Neural progenitor cell (in vitro differentiated cells): ENCODE results near the gene ADGRV1. TPM values are rescaled to one million over a fixed set of nuclear protein-coding genes. Genes with fewer than 3 reads are reported as not detected.

Experiments used
- DNase-seq: peaks from one replicate; pipeline ENCODE4 v3.0.0-alpha.2; 2016; ENCODE audit warnings: low spot score
- H2AFZ ChIP-seq: fragments of 200-600 bp; sonication (generic); replicated peaks from 2 replicates; pipeline ENCODE4 v1.6.1; 2016; ENCODE audit warnings: antibody characterized with exemption
- H3F3A ChIP-seq: fragments of 200-600 bp; sonication (generic); 2 replicates; pipeline ENCODE4 v1.6.1; 2016; ENCODE audit warnings: antibody characterized with exemption, low read depth
- H3K27ac ChIP-seq: fragments of 200-600 bp; sonication (generic); 2 replicates; pipeline ENCODE4 v1.5.1; 2016; ENCODE audit warnings: mild to moderate bottlenecking
- H3K27me3 ChIP-seq: fragments of 200-600 bp; sonication (generic); 2 replicates; pipeline ENCODE4 v1.6.1; 2016; ENCODE audit warnings: mild to moderate bottlenecking, moderate library complexity
- H3K36me3 ChIP-seq: fragments of 200-600 bp; sonication (generic); 2 replicates; pipeline ENCODE4 v1.5.1; 2016
- H3K4me1 ChIP-seq: fragments of 200-600 bp; sonication (generic); 2 replicates; pipeline ENCODE4 v1.6.1; 2016; ENCODE audit warnings: mixed run types
- H3K4me2 ChIP-seq: fragments of 200-600 bp; sonication (generic); 2 replicates; pipeline ENCODE4 v1.6.1; 2016
- H3K4me3 ChIP-seq: fragments of 200-600 bp; sonication (generic); 2 replicates; pipeline ENCODE4 v1.5.1; 2016
- H3K79me2 ChIP-seq: fragments of 200-600 bp; sonication (generic); 2 replicates; pipeline ENCODE4 v1.6.1; 2016; ENCODE audit warnings: low read depth
- H3K9ac ChIP-seq: fragments of 200-600 bp; sonication (generic); 2 replicates; pipeline ENCODE4 v1.6.1; 2016
- H3K9me3 ChIP-seq: fragments of 200-600 bp; sonication (generic); 2 replicates; pipeline ENCODE4 v1.5.1; 2016; ENCODE audit warnings: low read depth
- H4K20me1 ChIP-seq: fragments of 200-600 bp; sonication (generic); 2 replicates; pipeline ENCODE4 v1.6.1; 2016; ENCODE audit warnings: low read depth
- H3K27ac Mint-ChIP-seq: 3 replicates; pipeline ENCODE4 v1.8.0; 2021; ENCODE audit warnings: mixed read lengths
- H3K27me3 Mint-ChIP-seq: 2 replicates; pipeline ENCODE4 v1.8.0; 2022; ENCODE audit warnings: low read depth, mild to moderate bottlenecking, inconsistent platforms, moderate library complexity, mixed read lengths; ENCODE audit not compliant: insufficient read depth
- H3K36me3 Mint-ChIP-seq: 3 replicates; pipeline ENCODE4 v1.8.0; 2021; ENCODE audit warnings: mixed read lengths
- H3K4me1 Mint-ChIP-seq: 3 replicates; pipeline ENCODE4 v1.8.0; 2021; ENCODE audit warnings: mixed read lengths
- H3K4me3 Mint-ChIP-seq: 3 replicates; pipeline ENCODE4 v1.8.0; 2021; ENCODE audit warnings: mild to moderate bottlenecking, moderate library complexity, mixed read lengths
- H3K9me3 Mint-ChIP-seq: 3 replicates; pipeline ENCODE4 v1.8.0; 2020; ENCODE audit warnings: mixed read lengths
- CTCF ChIP-seq: fragments of 200-600 bp; sonication (generic); IDR thresholded peaks from 2 replicates; pipeline ENCODE4 v1.5.1; 2017; ENCODE audit warnings: antibody characterized with exemption, mild to moderate bottlenecking
- EZH2 ChIP-seq: fragments of 200-600 bp; sonication (generic); IDR thresholded peaks from 2 replicates; pipeline ENCODE4 v1.6.1; 2017; ENCODE audit warnings: antibody characterized with exemption, mild to moderate bottlenecking, moderate library complexity
- EZH2phosphoT487 ChIP-seq: fragments of 200-600 bp; sonication (generic); IDR thresholded peaks from 2 replicates; pipeline ENCODE4 v1.6.1; 2017; ENCODE audit warnings: antibody characterized with exemption
- total RNA-seq: library from RNA; depleted of rRNA; stranded (reverse); fragments of >200 nt; gene quantifications from 2 replicates; pipeline ENCODE4 v1.2.3, GENCODE V29; 2015; ENCODE audit warnings: low replicate concordance

ADGRV1 gene
- total RNA-seq, 1 donor from 2014 or later, result 151 TPM

- Histone ChIP-seq H3K4me1 (peaks cover 11% of the 10 kb centered on the region), H3K4me3 (no peak overlapping the region), H3F3A (peaks cover 2% of the 10 kb centered on the region), H3K27ac (no peak overlapping the region), H3K9me3 (no peaks in the 10 kb centered on the region), H2AFZ (no peak overlapping the region), H4K20me1 (peaks cover 3% of the 10 kb centered on the region), H3K27me3 (no peaks in the 10 kb centered on the region), H3K4me2 (no peak overlapping the region), H3K79me2 (no peaks in the 10 kb centered on the region), H3K36me3 (no peaks in the 10 kb centered on the region), H3K9ac (no peak overlapping the region)
- peaks cover 8% of the 10 kb centered on the region for H3K36me3 Mint-ChIP-seq
- no peak overlapping the region for H3K27ac Mint-ChIP-seq
- H3K4me3 Mint-ChIP-seq, result no peak overlapping the region
- peaks cover 29% of the 10 kb centered on the region for H3K4me1 Mint-ChIP-seq
- TF ChIP-seq CTCF (no peak), EZH2phosphoT487 (no peak), EZH2 (no peak)
- DNase-seq, result no peak
- H3K9me3 Mint-ChIP-seq, result no peaks in the 10 kb centered on the region
- no peaks in the 10 kb centered on the region for H3K27me3 Mint-ChIP-seq
Measured at GRCh38 chr5:91128604-91129003, 570.0 kb downstream of the ADGRV1 start.

DNA sequence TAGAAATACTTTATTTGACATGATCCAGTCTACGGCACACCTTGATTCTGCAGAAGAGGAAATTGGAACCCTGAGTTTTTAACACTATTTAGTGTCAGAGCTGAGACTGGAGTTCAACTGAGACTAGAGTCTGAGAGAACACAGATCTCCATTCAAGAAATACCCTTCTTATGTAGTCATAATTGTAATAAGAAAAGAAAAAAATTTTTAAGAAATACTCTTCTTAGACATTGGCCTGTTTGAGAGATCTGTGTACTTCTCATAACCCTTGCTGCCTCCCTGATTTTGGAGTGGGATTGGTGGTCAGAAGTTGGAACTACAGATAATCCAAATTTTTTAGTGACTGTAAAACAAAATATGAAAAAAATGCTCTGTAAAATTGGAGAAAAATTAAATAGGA, 571.2 kb downstream of the ADGRV1 start:
- H2AFZ ChIP-seq, result no peak overlapping the region
- no peaks in the 10 kb centered on the region for H3K36me3 ChIP-seq
- H3K27ac ChIP-seq, result no peak overlapping the region
- no peaks in the 10 kb centered on the region for H3K27me3 ChIP-seq
- Mint-ChIP-seq H3K27me3 (no peaks in the 10 kb centered on the region), H3K4me1 (peaks cover 28% of the 10 kb centered on the region), H3K36me3 (peaks cover 10% of the 10 kb centered on the region), H3K9me3 (no peaks in the 10 kb centered on the region), H3K27ac (no peak overlapping the region), H3K4me3 (no peak overlapping the region)
- H3K79me2 ChIP-seq, result no peaks in the 10 kb centered on the region
- H3F3A ChIP-seq, result no peaks in the 10 kb centered on the region
- H3K4me2 ChIP-seq, result no peak overlapping the region
- TF ChIP-seq EZH2 (no peak), CTCF (no peak), EZH2phosphoT487 (no peak)
- H3K4me3 ChIP-seq, result no peak overlapping the region
- no peak overlapping the region for H3K9ac ChIP-seq
- H4K20me1 ChIP-seq, result no peaks in the 10 kb centered on the region
- DNase-seq, result no peak
- peaks cover 7% of the 10 kb centered on the region for H3K4me1 ChIP-seq
- no peaks in the 10 kb centered on the region for H3K9me3 ChIP-seq

DNA sequence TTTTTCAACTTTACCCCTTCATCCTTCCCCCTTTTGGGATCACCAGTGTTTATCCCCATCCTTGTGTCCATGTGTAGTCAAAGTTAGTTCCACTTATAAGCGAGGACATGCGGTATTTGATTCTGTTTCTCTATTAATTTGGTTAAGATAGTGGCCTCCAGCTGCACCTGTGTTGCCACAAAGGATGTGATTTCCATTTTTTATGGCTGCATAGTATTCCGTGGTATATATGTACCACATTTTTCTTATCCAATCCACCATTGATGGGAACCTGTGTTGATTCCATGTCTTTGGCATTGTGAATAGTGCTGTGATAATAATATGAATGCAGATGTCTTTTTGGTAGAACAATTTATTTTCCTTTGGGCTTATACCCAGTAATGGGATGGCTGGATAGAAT, 572.2 kb downstream of the ADGRV1 start:
- no peak for DNase-seq
- H3K4me1 Mint-ChIP-seq, result peaks cover 27% of the 10 kb centered on the region
- Histone ChIP-seq H3K79me2 (no peaks in the 10 kb centered on the region), H3F3A (no peaks in the 10 kb centered on the region), H3K27me3 (no peaks in the 10 kb centered on the region), H3K4me3 (no peak overlapping the region), H3K9ac (no peak overlapping the region), H4K20me1 (no peaks in the 10 kb centered on the region), H3K4me1 (peaks cover 7% of the 10 kb centered on the region), H2AFZ (no peak overlapping the region), H3K27ac (no peak overlapping the region), H3K4me2 (no peak overlapping the region), H3K9me3 (no peaks in the 10 kb centered on the region), H3K36me3 (no peaks in the 10 kb centered on the region)
- peaks cover 6% of the 10 kb centered on the region for H3K36me3 Mint-ChIP-seq
- no peaks in the 10 kb centered on the region for H3K27me3 Mint-ChIP-seq
- H3K27ac Mint-ChIP-seq, result no peak overlapping the region
- TF ChIP-seq EZH2phosphoT487, result no peak
- TF ChIP-seq EZH2, result no peak
- TF ChIP-seq CTCF, result no peak
- no peaks in the 10 kb centered on the region for H3K9me3 Mint-ChIP-seq
- no peak overlapping the region for H3K4me3 Mint-ChIP-seq

DNA sequence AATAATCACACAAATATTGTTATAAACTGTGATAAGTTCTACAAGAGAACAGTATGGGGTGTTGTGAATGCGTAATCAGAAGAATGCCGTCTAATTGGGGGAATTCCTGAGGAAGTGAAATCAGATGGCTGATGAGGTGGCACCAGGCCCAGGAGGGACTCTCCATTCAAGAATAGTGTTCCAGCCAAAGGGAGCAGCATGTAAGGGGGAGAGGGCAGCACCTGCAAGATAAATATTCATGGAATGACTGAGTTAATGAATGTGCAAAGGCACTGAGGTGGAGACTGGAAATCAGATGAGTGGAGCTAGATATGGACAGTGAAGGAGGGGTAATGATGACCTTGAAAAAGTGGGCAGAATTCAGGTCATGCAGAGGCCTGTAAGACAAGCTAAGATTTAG, 574.0 kb downstream of the ADGRV1 start:
- Histone ChIP-seq H3K36me3 (no peaks in the 10 kb centered on the region), H3K9me3 (no peaks in the 10 kb centered on the region), H3K4me2 (no peak overlapping the region), H3K4me1 (peaks cover 7% of the 10 kb centered on the region), H3K79me2 (no peaks in the 10 kb centered on the region), H3K27ac (no peak overlapping the region), H4K20me1 (no peaks in the 10 kb centered on the region), H3K4me3 (no peak overlapping the region), H3K9ac (no peak overlapping the region), H2AFZ (no peak overlapping the region), H3F3A (no peaks in the 10 kb centered on the region), H3K27me3 (no peaks in the 10 kb centered on the region)
- peaks cover 4% of the 10 kb centered on the region for H3K36me3 Mint-ChIP-seq
- H3K27me3 Mint-ChIP-seq, result peaks cover 2% of the 10 kb centered on the region
- H3K4me1 Mint-ChIP-seq, result peaks cover 26% of the 10 kb centered on the region
- TF ChIP-seq EZH2phosphoT487 (no peak), EZH2 (no peak), CTCF (no peak)
- H3K27ac Mint-ChIP-seq, result no peak overlapping the region
- DNase-seq, result no peak
- peak overlapping the region; percentile 20 for H3K4me3 Mint-ChIP-seq
- H3K9me3 Mint-ChIP-seq, result no peaks in the 10 kb centered on the region
